Right atrium auricular region (tissue), 2 donors: ENCODE results near the gene NAA60. TPM values are rescaled to one million over a fixed set of nuclear protein-coding genes. Genes with fewer than 3 reads are reported as not detected.
A peak's percentile ranks its signal among the peaks of the same experiment; 100 is the strongest.

Experiments used
- DNase-seq: peaks from one replicate; pipeline ENCODE4 v3.0.0-alpha.2; 2019; ENCODE audit warnings: low spot score
- H3K27ac ChIP-seq, 2 donors: fragments of 200-600 bp; sonication (generic); 1 replicate in 1 of 2; 2 replicates in 1 of 2; pipeline ENCODE4 v1.5.1; 2016 to 2019
- H3K27me3 ChIP-seq, 2 donors: fragments of 200-600 bp; sonication (generic); one replicate each; pipeline versions ENCODE4 v1.5.1 to v1.6.0; 2017 to 2019
- H3K36me3 ChIP-seq: fragments of 200-600 bp; sonication (generic); one replicate; pipeline ENCODE4 v1.5.1; 2016
- H3K4me1 ChIP-seq, 2 donors: fragments of 200-600 bp; sonication (generic); one replicate each; pipeline versions ENCODE4 v1.5.1 to v1.6.0; 2017 to 2019
- H3K4me3 ChIP-seq, 2 donors: fragments of 200-600 bp; sonication (generic); 1 replicate in 1 of 2; 2 replicates in 1 of 2; pipeline ENCODE4 v1.5.1; 2017 to 2019; ENCODE audit warnings: mild to moderate bottlenecking in 1 of 2, moderate library complexity in 1 of 2
- H3K9me3 ChIP-seq, 2 donors: fragments of 200-600 bp; sonication (generic); one replicate each; pipeline ENCODE4 v1.5.1; 2019
- total RNA-seq, 2 donors: library from RNA; depleted of rRNA; stranded (reverse); fragments of >200 nt; gene quantifications; one replicate each; pipeline ENCODE4 v1.1.0, GENCODE V29; 2016
- TF ChIP-seq, protein P1 (sequence below), 2 donors: fragments of 200-600 bp; sonication (generic); IDR thresholded peaks; one replicate each; pipeline ENCODE4 v1.5.1; 2019; ENCODE audit warnings: antibody characterized with exemption in 2 of 2

Gene NAA60
- total RNA-seq, 2 donors from 2014 or later, result 28.1 to 29.1 TPM

- H3K36me3 ChIP-seq, result no peaks in the 10 kb centered on the region
- H3K27me3 ChIP-seq, result no peaks in the 10 kb centered on the region
- H3K27ac ChIP-seq, result peak overlapping the region; percentile 97 to 99
- peaks cover 0 to 75% of the 10 kb centered on the region in 2 donors for H3K4me1 ChIP-seq
- no peaks in the 10 kb centered on the region for H3K9me3 ChIP-seq
- no peak for DNase-seq
- TF ChIP-seq, protein P1, sequence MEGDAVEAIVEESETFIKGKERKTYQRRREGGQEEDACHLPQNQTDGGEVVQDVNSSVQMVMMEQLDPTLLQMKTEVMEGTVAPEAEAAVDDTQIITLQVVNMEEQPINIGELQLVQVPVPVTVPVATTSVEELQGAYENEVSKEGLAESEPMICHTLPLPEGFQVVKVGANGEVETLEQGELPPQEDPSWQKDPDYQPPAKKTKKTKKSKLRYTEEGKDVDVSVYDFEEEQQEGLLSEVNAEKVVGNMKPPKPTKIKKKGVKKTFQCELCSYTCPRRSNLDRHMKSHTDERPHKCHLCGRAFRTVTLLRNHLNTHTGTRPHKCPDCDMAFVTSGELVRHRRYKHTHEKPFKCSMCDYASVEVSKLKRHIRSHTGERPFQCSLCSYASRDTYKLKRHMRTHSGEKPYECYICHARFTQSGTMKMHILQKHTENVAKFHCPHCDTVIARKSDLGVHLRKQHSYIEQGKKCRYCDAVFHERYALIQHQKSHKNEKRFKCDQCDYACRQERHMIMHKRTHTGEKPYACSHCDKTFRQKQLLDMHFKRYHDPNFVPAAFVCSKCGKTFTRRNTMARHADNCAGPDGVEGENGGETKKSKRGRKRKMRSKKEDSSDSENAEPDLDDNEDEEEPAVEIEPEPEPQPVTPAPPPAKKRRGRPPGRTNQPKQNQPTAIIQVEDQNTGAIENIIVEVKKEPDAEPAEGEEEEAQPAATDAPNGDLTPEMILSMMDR (IDR thresholded peaks at IDR 0.05), result no peak
- H3K4me3 ChIP-seq, result peak overlapping the region; percentile 84 to 90
Observed at GRCh38 chr16:3458852-3459361, 15.4 kb downstream of the NAA60 start.

DNA sequence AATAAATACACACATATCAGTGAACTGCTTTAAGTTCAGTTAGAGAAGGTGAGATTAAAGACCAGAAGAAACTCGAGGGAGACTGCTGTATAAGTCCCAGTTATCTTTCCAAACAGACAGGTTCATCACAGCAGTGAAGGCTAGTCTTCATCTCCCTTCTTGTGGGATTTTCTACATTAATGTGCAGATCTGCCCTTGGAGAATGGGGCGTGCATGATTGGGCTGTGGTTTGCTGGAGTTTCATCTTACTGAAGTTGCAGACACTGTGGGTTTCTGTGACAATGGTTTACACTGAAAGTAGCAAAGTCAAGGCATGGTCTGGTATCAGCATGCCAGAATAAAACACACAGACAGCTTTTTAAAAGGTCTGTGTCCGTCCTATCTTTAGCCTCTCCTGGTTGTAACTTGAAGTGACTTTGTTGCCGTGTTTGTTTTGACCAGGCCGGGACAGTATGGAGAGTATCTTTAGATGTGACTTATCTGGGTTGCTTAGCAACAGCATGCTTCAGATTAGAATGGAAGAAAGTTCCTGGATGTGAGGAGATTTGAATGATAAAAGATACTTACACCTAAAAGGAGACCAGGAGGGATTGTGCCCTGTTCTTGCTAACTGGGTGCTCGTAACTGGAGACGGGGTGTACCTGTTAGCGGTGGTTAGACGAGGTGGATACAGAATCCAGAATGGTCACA is 16.1 kb downstream of the NAA60 start:
- H3K4me3 ChIP-seq, result peak overlapping the region in 1 of 2 donors; percentile 84
- no peaks in the 10 kb centered on the region for H3K9me3 ChIP-seq
- H3K27ac ChIP-seq, result peak overlapping the region; percentile 97 to 99
- H3K27me3 ChIP-seq, result no peaks in the 10 kb centered on the region
- DNase-seq, result no peak
- H3K4me1 ChIP-seq, result peaks cover 0 to 80% of the 10 kb centered on the region in 2 donors
- TF ChIP-seq, protein P1 (IDR thresholded peaks at IDR 0.05), result no peak
- no peaks in the 10 kb centered on the region for H3K36me3 ChIP-seq

DNA sequence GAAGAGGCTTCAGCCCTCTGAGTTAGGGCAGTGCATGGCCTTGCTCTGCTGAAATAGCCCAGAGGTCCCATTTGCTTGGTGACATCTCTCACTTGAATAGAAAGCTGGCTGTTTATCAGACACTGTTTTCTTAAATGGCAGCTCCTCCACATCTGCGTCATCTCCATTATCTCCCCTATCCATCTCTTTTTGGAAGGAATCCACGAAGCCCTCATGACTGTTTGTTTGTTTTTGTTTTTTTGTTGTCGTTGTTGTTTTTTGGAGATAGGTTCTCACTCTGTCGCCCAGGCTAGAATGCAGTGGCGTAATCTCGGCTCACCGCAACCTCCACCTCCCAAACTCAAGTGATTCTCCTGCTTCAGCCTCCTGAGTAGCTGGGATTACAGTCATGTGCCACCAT is 16.6 kb downstream of the NAA60 start:
- no peak overlapping the region for H3K4me3 ChIP-seq
- TF ChIP-seq, protein P1 (IDR thresholded peaks at IDR 0.05), result no peak
- H3K27ac ChIP-seq, result peak overlapping the region; percentile 97 to 99
- peaks cover 0 to 81% of the 10 kb centered on the region in 2 donors for H3K4me1 ChIP-seq
- DNase-seq, result no peak
- H3K27me3 ChIP-seq, result no peaks in the 10 kb centered on the region
- H3K36me3 ChIP-seq, result no peaks in the 10 kb centered on the region
- H3K9me3 ChIP-seq, result no peaks in the 10 kb centered on the region

- TF ChIP-seq, protein P1 (IDR thresholded peaks at IDR 0.05), result no peak
- Histone ChIP-seq H3K27me3 (no peaks in the 10 kb centered on the region), H3K36me3 (no peaks in the 10 kb centered on the region), H3K9me3 (no peaks in the 10 kb centered on the region), H3K4me1 (peaks cover 0 to 82% of the 10 kb centered on the region in 2 donors), H3K27ac (peak overlapping the region; percentile 0 to 97), H3K4me3 (no peak overlapping the region)
- no peak for DNase-seq
Observed at GRCh38 chr16:3460585-3460984, 17.1 kb downstream of the NAA60 start.

GRCh38 chr16:3461151-3461550 is 17.7 kb downstream of the NAA60 start:
- TF ChIP-seq, protein P1 (IDR thresholded peaks at IDR 0.05), result no peak
- DNase-seq, result no peak
- peaks cover 0 to 82% of the 10 kb centered on the region in 2 donors for H3K4me1 ChIP-seq
- no peak overlapping the region for H3K4me3 ChIP-seq
- no peaks in the 10 kb centered on the region for H3K9me3 ChIP-seq
- peaks cover 3% of the 10 kb centered on the region for H3K36me3 ChIP-seq
- H3K27me3 ChIP-seq, result no peaks in the 10 kb centered on the region
- peak overlapping the region in 1 of 2 donors; percentile 0 for H3K27ac ChIP-seq
